H9 (cell line): ENCODE data around the gene TRPM2. TPM values are rescaled to one million over a fixed set of nuclear protein-coding genes. Genes with fewer than 3 reads are reported as not detected.

Experiments
- DNase-seq: peaks from one replicate; pipeline ENCODE4 v3.0.0-alpha.2; 2017
- H2AFZ ChIP-seq: one replicate; pipeline ENCODE4 v1.6.1; 2013; ENCODE audit warnings: mild to moderate bottlenecking, low read length, control low read depth, moderate library complexity
- H2AK5ac ChIP-seq: 2 replicates; pipeline ENCODE4 v1.6.1; 2013; ENCODE audit warnings: low read length, control low read depth, mixed read lengths; ENCODE audit not compliant: insufficient read length
- H2BK120ac ChIP-seq: one replicate; pipeline ENCODE4 v1.6.1; 2013; ENCODE audit warnings: low read depth, mild to moderate bottlenecking, low read length, control low read depth, inconsistent platforms; ENCODE audit not compliant: poor library complexity, severe bottlenecking
- H2BK12ac ChIP-seq: 2 replicates; pipeline ENCODE4 v1.6.1; 2013; ENCODE audit warnings: low read length, control low read depth, mixed read lengths, low read depth; ENCODE audit not compliant: insufficient read length
- H2BK15ac ChIP-seq: 2 replicates; pipeline ENCODE4 v1.6.1; 2013; ENCODE audit warnings: low read depth, low read length, control low read depth
- H2BK20ac ChIP-seq: one replicate; pipeline ENCODE4 v1.6.1; 2013; ENCODE audit warnings: low read depth, mild to moderate bottlenecking, low read length, control low read depth, inconsistent platforms; ENCODE audit not compliant: poor library complexity, severe bottlenecking
- H2BK5ac ChIP-seq: 2 replicates; pipeline ENCODE4 v1.6.1; 2013; ENCODE audit warnings: low read length, control low read depth, mixed read lengths; ENCODE audit not compliant: insufficient read length
- H3K14ac ChIP-seq: 2 replicates; pipeline ENCODE4 v1.6.1; 2013; ENCODE audit warnings: low read length, control low read depth; ENCODE audit not compliant: insufficient read depth
- H3K18ac ChIP-seq: 2 replicates; pipeline ENCODE4 v1.6.1; 2013; ENCODE audit warnings: low read depth, mild to moderate bottlenecking, mixed read lengths, low read length, control low read depth; ENCODE audit not compliant: insufficient read length
- H3K23ac ChIP-seq: 2 replicates; pipeline ENCODE4 v1.6.1; 2013; ENCODE audit warnings: low read length, control low read depth, mixed read lengths, low read depth; ENCODE audit not compliant: insufficient read length
- H3K23me2 ChIP-seq: 2 replicates; pipeline ENCODE4 v1.6.1; 2013; ENCODE audit warnings: low read depth, mild to moderate bottlenecking, mixed read lengths, low read length, control low read depth; ENCODE audit not compliant: insufficient read length, poor library complexity, severe bottlenecking
- H3K27ac ChIP-seq: 2 replicates; pipeline ENCODE4 v1.5.1; 2013; ENCODE audit warnings: low read length, control low read depth, mixed read lengths, low read depth; ENCODE audit not compliant: insufficient read length
- H3K27me3 ChIP-seq: 2 replicates; pipeline ENCODE4 v1.6.1; 2013; ENCODE audit warnings: low read length, control low read depth, inconsistent platforms; ENCODE audit not compliant: insufficient read depth
- H3K4ac ChIP-seq: 2 replicates; pipeline ENCODE4 v1.6.1; 2013; ENCODE audit warnings: low read depth, mild to moderate bottlenecking, control low read depth, inconsistent platforms, low read length, moderate library complexity
- H3K4me1 ChIP-seq: 2 replicates; pipeline ENCODE4 v1.6.1; 2013; ENCODE audit warnings: low read length, control low read depth, inconsistent platforms; ENCODE audit not compliant: insufficient read depth
- H3K4me2 ChIP-seq: 2 replicates; pipeline ENCODE4 v1.6.1; 2013; ENCODE audit warnings: low read length, control low read depth, mixed read lengths; ENCODE audit not compliant: insufficient read length, insufficient read depth
- H3K56ac ChIP-seq: 2 replicates; pipeline ENCODE4 v1.6.1; 2013; ENCODE audit warnings: low read depth, mild to moderate bottlenecking, mixed read lengths, low read length, control low read depth; ENCODE audit not compliant: insufficient read length
- H3K79me1 ChIP-seq: 2 replicates; pipeline ENCODE4 v1.6.1; 2013; ENCODE audit warnings: low read depth, mild to moderate bottlenecking, moderate library complexity, low read length, control low read depth, inconsistent platforms; ENCODE audit not compliant: insufficient read depth, poor library complexity, severe bottlenecking
- H3K79me2 ChIP-seq: 2 replicates; pipeline ENCODE4 v1.6.1; 2013; ENCODE audit warnings: low read length, control low read depth, inconsistent platforms; ENCODE audit not compliant: insufficient read depth
- H3K9ac ChIP-seq: 2 replicates; pipeline ENCODE4 v1.6.1; 2013; ENCODE audit warnings: low read length, control low read depth, mixed read lengths; ENCODE audit not compliant: insufficient read length; ENCODE audit errors: extremely low read depth
- H3K9me3 ChIP-seq: one replicate; pipeline ENCODE4 v1.6.1; 2013; ENCODE audit warnings: low read depth, low read length, inconsistent platforms; ENCODE audit not compliant: control insufficient read depth
- H3T11ph ChIP-seq: one replicate; pipeline ENCODE4 v1.6.1; 2013; ENCODE audit warnings: mild to moderate bottlenecking, low read length, control low read depth, inconsistent platforms
- H4K20me1 ChIP-seq: one replicate; pipeline ENCODE4 v1.6.1; 2013; ENCODE audit not compliant: control insufficient read depth, insufficient read length, insufficient read depth
- H4K5ac ChIP-seq: 2 replicates; pipeline ENCODE4 v1.6.1; 2013; ENCODE audit warnings: low read depth, mild to moderate bottlenecking, mixed read lengths, low read length, control low read depth; ENCODE audit not compliant: insufficient read length
- H4K8ac ChIP-seq: replicated peaks from 2 replicates; pipeline ENCODE4 v1.6.1; 2013; ENCODE audit warnings: low read length, control low read depth, mixed read lengths, low read depth; ENCODE audit not compliant: insufficient read length
- H4K91ac ChIP-seq: 2 replicates; pipeline ENCODE4 v1.6.1; 2013; ENCODE audit warnings: low read depth, mild to moderate bottlenecking, moderate library complexity, mixed read lengths, low read length, control low read depth; ENCODE audit not compliant: insufficient read length
- H3K27ac Mint-ChIP-seq, 3 experiments: 2 replicates in 2 of 3; 3 replicates in 1 of 3; pipeline ENCODE4 v1.8.0; 2020 to 2021; ENCODE audit warnings: mixed read lengths in 3 of 3, mild to moderate bottlenecking in 1 of 3, moderate library complexity in 1 of 3
- H3K27me3 Mint-ChIP-seq: 2 replicates; pipeline ENCODE4 v1.8.0; 2021; ENCODE audit warnings: low read depth, mild to moderate bottlenecking, moderate library complexity, mixed read lengths
- H3K36me3 Mint-ChIP-seq, 3 experiments: 2 replicates in 2 of 3; 3 replicates in 1 of 3; pipeline ENCODE4 v1.8.0; 2020 to 2021; ENCODE audit warnings: low read depth in 3 of 3, mixed read lengths in 3 of 3; ENCODE audit not compliant: insufficient read depth in 1 of 3
- H3K4me1 Mint-ChIP-seq, 2 experiments: 2 replicates each; pipeline ENCODE4 v1.8.0; 2020; ENCODE audit warnings: mixed read lengths in 2 of 2
- H3K4me3 Mint-ChIP-seq, 2 experiments: 2 replicates in 1 of 2; 3 replicates in 1 of 2; pipeline ENCODE4 v1.8.0; 2020 to 2021; ENCODE audit warnings: mild to moderate bottlenecking in 2 of 2, mixed read lengths in 2 of 2, moderate library complexity in 1 of 2
- H3K9me3 Mint-ChIP-seq, 2 experiments: 2 replicates in 1 of 2; 3 replicates in 1 of 2; pipeline ENCODE4 v1.8.0; 2020; ENCODE audit warnings: mild to moderate bottlenecking in 2 of 2, mixed read lengths in 2 of 2, moderate library complexity in 1 of 2
- WGBS: extraction: QIAGEN DNeasy Blood & Tissue Kit; methylation state at CpG from one replicate; pipeline ENCODE4 v1.1.7; 2013; ENCODE audit warnings: missing lambda C conversion rate, low lambda C conversion rate, mixed read lengths; ENCODE audit not compliant: insufficient read length; ENCODE audit errors: extremely low coverage; 5-methylcytosine and 5-hydroxymethylcytosine counted together
- total RNA-seq: library from RNA; stranded (reverse); gene quantifications from 2 replicates; pipeline ENCODE4 v1.2.1, GENCODE V29; 2021
- TF ChIP-seq, protein P1 (sequence below): fragments of 200-600 bp; sonication (generic); conservative IDR thresholded peaks from 3 replicates; pipeline ENCODE4 v1.8.0; 2021; ENCODE audit warnings: antibody characterized with exemption, mild to moderate bottlenecking

Gene TRPM2
- total RNA-seq, 1 experiment from 2014 or later: 0.68 TPM

DNA sequence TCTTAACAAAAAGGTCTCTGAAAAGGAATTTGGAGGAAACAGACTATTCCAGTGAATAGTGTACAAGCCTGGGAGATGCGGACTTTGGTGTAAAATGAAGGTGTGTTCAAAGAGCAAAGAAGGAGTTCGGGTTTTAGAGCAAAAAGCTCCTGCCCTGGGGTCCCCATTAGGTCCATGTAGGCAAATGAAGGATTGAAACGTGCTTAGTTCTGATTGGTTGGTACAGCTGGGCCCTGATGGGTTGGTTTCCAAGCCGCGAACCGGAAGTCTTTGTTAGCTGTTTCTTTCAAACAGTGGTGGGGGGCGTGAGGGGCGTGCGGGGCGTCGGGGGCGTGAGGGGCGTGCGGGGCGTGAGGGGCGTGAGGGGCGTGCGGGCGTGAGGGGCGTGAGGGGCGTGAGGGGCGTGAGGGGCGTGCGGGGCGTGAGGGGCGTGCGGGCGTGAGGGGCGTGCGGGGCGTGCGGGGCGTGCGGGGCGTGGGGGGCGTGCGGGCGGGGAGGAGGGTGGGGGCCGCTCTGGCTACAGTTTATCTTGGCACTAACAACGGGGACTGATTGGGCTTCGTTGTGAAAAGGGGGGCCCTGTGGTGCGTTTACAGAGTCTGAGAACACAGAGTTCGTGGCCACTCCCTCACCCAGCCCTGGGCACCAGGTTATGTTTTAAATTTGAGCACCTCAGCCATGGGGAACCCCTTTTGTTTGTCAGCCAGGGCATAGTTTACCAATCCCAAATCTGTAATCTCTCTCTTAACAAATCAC is 131.3 kb downstream of the TRPM2 start:
- H2BK15ac ChIP-seq: no peak overlapping the region
- H3K9ac ChIP-seq: no peak overlapping the region
- H3K56ac ChIP-seq: no peak overlapping the region
- H3K79me1 ChIP-seq: peaks cover 3% of the 10 kb centered on the region
- no peaks in the 10 kb centered on the region for H4K20me1 ChIP-seq
- Mint-ChIP-seq H3K4me3 (peak overlapping the region; percentile 84 to 88; a peak in 4 of 5 replicates), H3K9me3 (peaks cover 3 to 7% of the 10 kb centered on the region in 2 experiments; a peak in 3 of 5 replicates), H3K4me1 (peaks cover 14 to 29% of the 10 kb centered on the region in 2 experiments), H3K27me3 (no peaks in the 10 kb centered on the region), H3K36me3 (peaks cover 0 to 4% (median 3%) of the 10 kb centered on the region in 3 experiments; a peak in 3 of 7 replicates), H3K27ac (no peak overlapping the region)
- no peak overlapping the region for H3K4ac ChIP-seq
- H4K8ac ChIP-seq: no peak overlapping the region
- no peak overlapping the region for H3T11ph ChIP-seq
- no peak overlapping the region for H2AK5ac ChIP-seq
- TF ChIP-seq, protein P1, sequence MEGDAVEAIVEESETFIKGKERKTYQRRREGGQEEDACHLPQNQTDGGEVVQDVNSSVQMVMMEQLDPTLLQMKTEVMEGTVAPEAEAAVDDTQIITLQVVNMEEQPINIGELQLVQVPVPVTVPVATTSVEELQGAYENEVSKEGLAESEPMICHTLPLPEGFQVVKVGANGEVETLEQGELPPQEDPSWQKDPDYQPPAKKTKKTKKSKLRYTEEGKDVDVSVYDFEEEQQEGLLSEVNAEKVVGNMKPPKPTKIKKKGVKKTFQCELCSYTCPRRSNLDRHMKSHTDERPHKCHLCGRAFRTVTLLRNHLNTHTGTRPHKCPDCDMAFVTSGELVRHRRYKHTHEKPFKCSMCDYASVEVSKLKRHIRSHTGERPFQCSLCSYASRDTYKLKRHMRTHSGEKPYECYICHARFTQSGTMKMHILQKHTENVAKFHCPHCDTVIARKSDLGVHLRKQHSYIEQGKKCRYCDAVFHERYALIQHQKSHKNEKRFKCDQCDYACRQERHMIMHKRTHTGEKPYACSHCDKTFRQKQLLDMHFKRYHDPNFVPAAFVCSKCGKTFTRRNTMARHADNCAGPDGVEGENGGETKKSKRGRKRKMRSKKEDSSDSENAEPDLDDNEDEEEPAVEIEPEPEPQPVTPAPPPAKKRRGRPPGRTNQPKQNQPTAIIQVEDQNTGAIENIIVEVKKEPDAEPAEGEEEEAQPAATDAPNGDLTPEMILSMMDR: no peak
- H3K4me2 ChIP-seq: no peak overlapping the region
- H2BK12ac ChIP-seq: no peak overlapping the region
- H3K4me1 ChIP-seq: no peaks in the 10 kb centered on the region; the same call in 1 of the 2 replicates
- H3K27me3 ChIP-seq: no peaks in the 10 kb centered on the region
- H2AFZ ChIP-seq: no peak overlapping the region
- H2BK120ac ChIP-seq: no peak overlapping the region
- H3K79me2 ChIP-seq: peaks cover 7% of the 10 kb centered on the region; the same call in 1 of the 2 replicates
- peaks cover 3% of the 10 kb centered on the region for H3K23me2 ChIP-seq
- H3K27ac ChIP-seq: no peak overlapping the region
- no peak overlapping the region for H3K18ac ChIP-seq
- no peak overlapping the region for H4K91ac ChIP-seq
- DNase-seq: no peak
- no peak overlapping the region for H3K14ac ChIP-seq
- no peak overlapping the region for H4K5ac ChIP-seq
- H2BK20ac ChIP-seq: no peak overlapping the region
- no peak overlapping the region for H2BK5ac ChIP-seq
- no peaks in the 10 kb centered on the region for H3K9me3 ChIP-seq
- H3K23ac ChIP-seq: no peak overlapping the region
- no CpG with 5 or more reads among the region's 43 CpGs for WGBS
